HepG2 (cell line): ENCODE results near the gene SMAP1. TPM values are rescaled to one million over a fixed set of nuclear protein-coding genes. Genes with fewer than 3 reads are reported as not detected.

ENCODE experiments used
- FOXP1 ChIP-seq, 2 experiments: fragments of 450-650 bp in 1 of 2; IDR thresholded peaks; 2 replicates each; pipeline ENCODE4 v1.6.1; 2017 to 2018; ENCODE audit warnings: antibody characterized with exemption in 1 of 2
- GTF2F1 ChIP-seq: fragments of 150-350 bp; IDR thresholded peaks from 2 replicates; pipeline ENCODE4 v1.6.1; 2014; ENCODE audit warnings: low read length
- HOXA9 ChIP-seq: sonication (generic); formaldehyde crosslinking; IDR thresholded peaks from 2 replicates; pipeline ENCODE4 v1.8.1; 2022; ENCODE audit warnings: missing genetic modification reagents, mild to moderate bottlenecking, moderate library complexity, borderline replicate concordance
- ISL2 ChIP-seq: sonication (generic); formaldehyde crosslinking; IDR thresholded peaks from 2 replicates; pipeline ENCODE4 v1.5.0; 2020; ENCODE audit warnings: missing genetic modification reagents
- MAFG ChIP-seq: sonication (generic); formaldehyde crosslinking; IDR thresholded peaks from 2 replicates; pipeline ENCODE4 v1.5.1; 2020; ENCODE audit warnings: mild to moderate bottlenecking, missing genetic modification reagents
- MED8 ChIP-seq: sonication (generic); formaldehyde crosslinking; IDR thresholded peaks from 2 replicates; pipeline ENCODE4 v1.8.1; 2023; ENCODE audit warnings: mild to moderate bottlenecking, missing genetic modification reagents; ENCODE audit not compliant: insufficient replicate concordance
- PAX8 ChIP-seq: sonication (generic); formaldehyde crosslinking; IDR thresholded peaks from 2 replicates; pipeline ENCODE4 v1.8.0; 2022; ENCODE audit warnings: mild to moderate bottlenecking, missing genetic modification reagents, borderline replicate concordance
- PRDM10 ChIP-seq: sonication (generic); formaldehyde crosslinking; IDR thresholded peaks from 2 replicates; pipeline ENCODE4 v1.4.0; 2020; ENCODE audit warnings: low read depth, missing genetic modification reagents
- RCOR2 ChIP-seq: IDR thresholded peaks from 2 replicates; pipeline ENCODE4 v1.6.1; 2016; ENCODE audit warnings: missing biosample characterization, missing genetic modification reagents
- SIX1 ChIP-seq: sonication (generic); formaldehyde crosslinking; IDR thresholded peaks from 2 replicates; pipeline ENCODE4 v1.4.0; 2020; ENCODE audit warnings: missing genetic modification reagents, borderline replicate concordance
- SIX4 ChIP-seq: sonication (generic); formaldehyde crosslinking; IDR thresholded peaks from 2 replicates; pipeline ENCODE4 v1.4.0; 2020; ENCODE audit warnings: missing genetic modification reagents
- SKI ChIP-seq: fragments of 450-650 bp; IDR thresholded peaks from one replicate; pipeline ENCODE4 v1.6.1; 2018; ENCODE audit warnings: mild to moderate bottlenecking; ENCODE audit not compliant: partially characterized antibody
- SOX13 ChIP-seq, 3 experiments: fragments of 450-650 bp in 1 of 3; sonication (generic) in 1 of 3; formaldehyde crosslinking in 1 of 3; IDR thresholded peaks in 2 of 3; conservative IDR thresholded peaks in 1 of 3; 2 replicates each; pipeline versions ENCODE4 v1.5.0 to v1.6.1; 2016 to 2020; ENCODE audit warnings: antibody characterized with exemption in 1 of 3, mild to moderate bottlenecking in 1 of 3, missing compliant biosample characterization in 1 of 3, missing genetic modification reagents in 1 of 3, moderate library complexity in 1 of 3
- SOX5 ChIP-seq: IDR thresholded peaks from 2 replicates; pipeline ENCODE4 v1.6.1; 2016; ENCODE audit warnings: borderline replicate concordance
- ZBTB7B ChIP-seq: sonication (generic); formaldehyde crosslinking; IDR thresholded peaks from 2 replicates; pipeline ENCODE4 v1.4.0; 2020; ENCODE audit warnings: missing genetic modification reagents
- ZNF292 ChIP-seq: sonication (generic); formaldehyde crosslinking; IDR thresholded peaks from 2 replicates; pipeline ENCODE4 v1.8.1; 2022; ENCODE audit warnings: mild to moderate bottlenecking, low read depth, missing genetic modification reagents, borderline replicate concordance
- ZNF441 ChIP-seq: sonication (generic); formaldehyde crosslinking; IDR thresholded peaks from 2 replicates; pipeline ENCODE4 v1.7.0; 2021; ENCODE audit warnings: missing genetic modification reagents, borderline replicate concordance
- ZNF546 ChIP-seq: sonication (generic); formaldehyde crosslinking; conservative IDR thresholded peaks from 2 replicates; pipeline ENCODE4 v1.8.1; 2023; ENCODE audit warnings: mild to moderate bottlenecking, missing genetic modification reagents
- ZUFSP ChIP-seq: sonication (generic); formaldehyde crosslinking; IDR thresholded peaks from 2 replicates; pipeline ENCODE4 v1.9.0; 2021; ENCODE audit warnings: missing genetic modification reagents, mild to moderate bottlenecking, borderline replicate concordance
- polyA plus RNA-seq, 8 experiments: library from polyadenylated mRNA; depleted of rRNA in 3 of 8; stranded (reverse) in 7 of 8; unstranded in 1 of 8; fragments of >200 nt; fragmentation: Illumina TruSeq in 4 of 8; extraction: Trizol in 4 of 8; gene quantifications; 2 replicates each; pipeline versions ENCODE4 v1.2.1 to v1.2.3, GENCODE V29; 2011 to 2016; ENCODE audit warnings: low read depth in 4 of 8, missing spikeins in 1 of 8, mixed read lengths in 1 of 8; ENCODE audit not compliant: insufficient read depth in 1 of 8
- total RNA-seq, 5 experiments: library from RNA; depleted of rRNA; stranded (reverse); fragments of >200 nt; fragmentation: Illumina TruSeq; extraction: Trizol; gene quantifications; 2 replicates each; pipeline ENCODE4 v1.2.3, GENCODE V29; 2016; ENCODE audit warnings: low read depth in 1 of 5
- TF ChIP-seq, protein P1 (sequence below): sonication (generic); formaldehyde crosslinking; IDR thresholded peaks from 2 replicates; pipeline ENCODE4 v1.4.0; 2020; ENCODE audit warnings: mild to moderate bottlenecking, low read depth, missing genetic modification reagents
- TF ChIP-seq, protein P2 (sequence below): sonication (generic); formaldehyde crosslinking; conservative IDR thresholded peaks from 2 replicates; pipeline ENCODE4 v1.4.0; 2020; ENCODE audit warnings: missing genetic modification reagents

Gene SMAP1
- total and polyA plus RNA-seq, 2 of the 13 experiments (the other 11 are each of a cell fraction or from before 2014, with no cell fraction given): 13.4 to 17.8 TPM

DNA sequence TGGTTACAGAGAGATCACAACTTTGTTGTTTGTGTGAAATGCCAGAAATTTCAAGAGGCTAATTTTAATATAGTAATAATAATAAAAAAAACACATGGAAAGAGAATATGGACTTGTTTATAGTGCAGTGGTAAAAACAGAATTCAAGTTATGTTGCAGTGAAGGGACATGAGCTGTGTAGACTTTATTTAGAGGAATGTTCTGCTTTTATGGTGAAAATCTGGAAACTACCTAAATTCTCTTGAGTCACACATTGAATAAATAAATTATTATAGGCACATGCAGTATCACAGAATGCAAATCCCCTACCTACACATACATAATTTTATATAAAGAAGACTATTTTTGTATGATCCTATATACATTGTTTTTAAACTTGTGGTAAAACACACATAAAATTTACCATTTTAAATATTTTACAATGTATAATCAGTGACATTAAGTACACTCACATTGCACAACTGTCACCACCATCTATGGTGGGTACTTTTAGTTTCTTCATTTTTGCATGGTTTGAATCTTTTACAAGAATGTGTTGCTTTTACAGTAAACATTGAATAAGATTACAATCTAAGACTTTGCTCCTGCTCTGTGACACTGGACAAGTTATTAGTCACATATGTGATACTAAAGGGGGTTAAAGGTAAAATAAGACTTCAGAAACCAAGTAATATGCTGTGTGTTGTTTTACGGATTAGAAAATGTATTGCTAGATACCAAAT lies 181.8 kb downstream of the SMAP1 start (continued):
- TF ChIP-seq PRDM10: no peak
- no peak for TF ChIP-seq PAX8 (CRISPR knock-in tag)
- TF ChIP-seq SOX13 (IDR thresholded peaks at IDR 0.05): no peak
- 0 out of 4 replicates have a peak, but pooled peaks of 1 of the 2 experiments have one; percentile 41 for TF ChIP-seq SOX13 (CRISPR knock-in tag; conservative IDR thresholded peaks at IDR 0.05 in 1 of 2, IDR thresholded peaks at IDR 0.05 in 1 of 2)
- TF ChIP-seq ZBTB7B (CRISPR knock-in tag): no peak
- no peak for TF ChIP-seq MAFG (CRISPR knock-in tag)
- no peak for TF ChIP-seq ZNF292 (CRISPR knock-in tag)
- no peak for TF ChIP-seq GTF2F1
- TF ChIP-seq FOXP1 (IDR thresholded peaks at IDR 0.05): no peak
- peak; percentile 53; the same call in 1 of the 2 replicates for TF ChIP-seq FOXP1 (CRISPR knock-in tag; IDR thresholded peaks at IDR 0.05)
- no peak for TF ChIP-seq ZUFSP (CRISPR knock-in tag)
- peak; percentile 56; the same call in 1 of the 2 replicates for TF ChIP-seq ISL2 (CRISPR knock-in tag)
- TF ChIP-seq SIX4 (CRISPR knock-in tag): no peak
- TF ChIP-seq SIX1 (CRISPR knock-in tag): no peak
- TF ChIP-seq RCOR2 (CRISPR knock-in tag): 0 out of 2 replicates have a peak, but pooled peaks have one; percentile 16
- TF ChIP-seq HOXA9: no peak
- no peak for TF ChIP-seq ZNF546 (CRISPR knock-in tag)
- no peak for TF ChIP-seq ZNF441 (CRISPR knock-in tag)
- TF ChIP-seq, protein P1, sequence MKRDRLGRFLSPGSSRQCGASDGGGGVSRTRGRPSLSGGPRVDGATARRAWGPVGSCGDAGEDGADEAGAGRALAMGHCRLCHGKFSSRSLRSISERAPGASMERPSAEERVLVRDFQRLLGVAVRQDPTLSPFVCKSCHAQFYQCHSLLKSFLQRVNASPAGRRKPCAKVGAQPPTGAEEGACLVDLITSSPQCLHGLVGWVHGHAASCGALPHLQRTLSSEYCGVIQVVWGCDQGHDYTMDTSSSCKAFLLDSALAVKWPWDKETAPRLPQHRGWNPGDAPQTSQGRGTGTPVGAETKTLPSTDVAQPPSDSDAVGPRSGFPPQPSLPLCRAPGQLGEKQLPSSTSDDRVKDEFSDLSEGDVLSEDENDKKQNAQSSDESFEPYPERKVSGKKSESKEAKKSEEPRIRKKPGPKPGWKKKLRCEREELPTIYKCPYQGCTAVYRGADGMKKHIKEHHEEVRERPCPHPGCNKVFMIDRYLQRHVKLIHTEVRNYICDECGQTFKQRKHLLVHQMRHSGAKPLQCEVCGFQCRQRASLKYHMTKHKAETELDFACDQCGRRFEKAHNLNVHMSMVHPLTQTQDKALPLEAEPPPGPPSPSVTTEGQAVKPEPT (CRISPR knock-in tag): no peak
- TF ChIP-seq, protein P2, sequence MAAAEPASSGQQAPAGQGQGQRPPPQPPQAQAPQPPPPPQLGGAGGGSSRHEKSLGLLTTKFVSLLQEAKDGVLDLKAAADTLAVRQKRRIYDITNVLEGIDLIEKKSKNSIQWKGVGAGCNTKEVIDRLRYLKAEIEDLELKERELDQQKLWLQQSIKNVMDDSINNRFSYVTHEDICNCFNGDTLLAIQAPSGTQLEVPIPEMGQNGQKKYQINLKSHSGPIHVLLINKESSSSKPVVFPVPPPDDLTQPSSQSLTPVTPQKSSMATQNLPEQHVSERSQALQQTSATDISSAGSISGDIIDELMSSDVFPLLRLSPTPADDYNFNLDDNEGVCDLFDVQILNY (CRISPR knock-in tag): no peak
- no peak for TF ChIP-seq SKI
- TF ChIP-seq MED8 (CRISPR knock-in tag): no peak
- peak; percentile 46; the same call in 1 of the 2 replicates for TF ChIP-seq SOX5
